SU-DHL-6 (cell line): ENCODE measurements around the gene TSPAN33.

Experiments
- CTCF ChIP-seq: fragments of 200-600 bp; sonication (generic); IDR thresholded peaks from one replicate; pipeline ENCODE4 v1.5.1; 2017; ENCODE audit warnings: antibody characterized with exemption, mild to moderate bottlenecking, low read length, moderate library complexity; ENCODE audit not compliant: insufficient read depth, poor library complexity, severe bottlenecking
- EZH2phosphoT487 ChIP-seq: fragments of 200-600 bp; sonication (generic), shearing (Covaris generic); conservative IDR thresholded peaks from 2 replicates; pipeline ENCODE4 v1.6.1; 2018; ENCODE audit warnings: mild to moderate bottlenecking, antibody characterized with exemption, low read length, moderate library complexity, mixed read lengths

DNA sequence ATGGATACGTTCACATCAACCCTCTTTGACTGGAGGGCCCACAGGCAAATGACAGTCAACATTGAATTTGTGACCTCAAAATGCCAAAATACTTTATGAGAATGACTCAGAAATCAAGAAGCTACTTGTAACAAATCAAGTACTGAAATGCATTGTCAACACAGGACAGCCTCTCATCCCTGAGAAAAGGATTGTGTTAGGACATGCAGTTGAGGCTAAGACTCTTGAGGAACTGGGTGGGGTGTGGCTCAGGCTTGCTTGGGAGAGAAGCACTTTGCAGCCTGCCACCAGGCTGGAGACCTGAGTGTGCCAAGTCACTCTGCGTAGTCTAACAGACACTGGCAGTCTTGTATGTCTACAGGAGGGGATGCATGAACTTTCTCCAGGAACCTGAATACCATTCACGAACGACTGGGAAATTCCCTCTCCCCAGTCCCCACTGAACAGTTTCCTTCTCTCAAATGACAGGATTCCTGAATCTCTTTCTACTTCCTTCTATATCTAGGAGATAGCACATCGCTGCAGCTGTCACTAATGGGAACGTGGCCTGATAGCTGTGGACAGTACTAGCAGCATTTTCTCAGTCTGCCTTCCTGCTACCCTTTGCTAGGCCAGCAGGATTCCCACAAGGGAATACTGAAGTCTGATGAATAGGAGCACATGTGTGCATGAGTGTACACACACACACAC lies 40.6 kb downstream of the TSPAN33 start:
- TF ChIP-seq CTCF (no peak), EZH2phosphoT487 (no peak)
